DND-41 (cell line): ENCODE data around the gene PDS5A.

Experiments
- CTCF ChIP-seq: IDR thresholded peaks from 2 replicates; pipeline ENCODE4 v1.5.1; 2012; ENCODE audit warnings: borderline replicate concordance, low read length, moderate library complexity, mild to moderate bottlenecking; ENCODE audit not compliant: poor library complexity, severe bottlenecking; ENCODE audit errors: extremely low read depth
- EZH2 ChIP-seq: IDR thresholded peaks from 3 replicates; pipeline ENCODE4 v1.6.1; 2012; ENCODE audit warnings: borderline replicate concordance, low read depth, mild to moderate bottlenecking, moderate library complexity, low read length, inconsistent platforms; ENCODE audit not compliant: severe bottlenecking

DNA sequence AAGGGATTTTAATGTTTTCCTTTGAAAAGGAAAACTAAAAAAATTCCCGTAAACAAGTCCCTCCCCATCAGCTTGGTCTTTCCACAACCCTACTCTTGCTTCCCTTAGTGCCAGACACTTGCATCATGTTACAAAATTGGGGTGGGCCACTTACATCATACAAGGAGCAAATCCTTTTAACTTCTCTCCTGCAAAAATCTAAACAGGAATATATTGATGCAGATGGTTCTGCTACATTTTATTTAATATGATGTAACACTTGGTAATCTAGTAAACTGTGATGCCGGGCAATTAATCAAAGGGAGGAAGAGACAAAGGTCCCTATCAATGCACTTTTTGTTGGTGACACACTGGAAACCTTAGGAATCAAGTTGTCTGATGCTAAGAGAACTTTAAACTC, 154.5 kb downstream of the PDS5A start:
- TF ChIP-seq CTCF (no peak), EZH2 (no peak)
